Measurements from ENCODE around the gene WDFY3.

DNA sequence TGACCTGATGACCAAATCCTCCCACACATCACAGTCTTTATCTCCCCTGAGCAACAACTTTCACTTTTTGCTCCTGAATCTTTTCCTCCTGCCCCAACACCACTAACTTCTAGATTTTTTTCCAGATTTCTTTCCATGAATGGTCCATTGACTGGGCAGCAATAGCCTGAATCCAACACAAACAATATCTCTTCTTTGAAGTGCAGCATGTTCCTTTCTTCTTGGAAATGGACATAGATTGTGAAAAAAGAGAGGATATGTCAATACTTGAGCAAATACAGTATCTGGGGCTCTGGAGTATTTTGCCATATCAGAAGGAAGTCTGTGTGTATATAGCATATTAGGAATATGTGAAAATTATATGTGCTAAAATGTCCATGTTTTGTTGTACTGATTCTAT lies 328.4 kb downstream of the WDFY3 start:
- TF ChIP-seq, protein P1, sequence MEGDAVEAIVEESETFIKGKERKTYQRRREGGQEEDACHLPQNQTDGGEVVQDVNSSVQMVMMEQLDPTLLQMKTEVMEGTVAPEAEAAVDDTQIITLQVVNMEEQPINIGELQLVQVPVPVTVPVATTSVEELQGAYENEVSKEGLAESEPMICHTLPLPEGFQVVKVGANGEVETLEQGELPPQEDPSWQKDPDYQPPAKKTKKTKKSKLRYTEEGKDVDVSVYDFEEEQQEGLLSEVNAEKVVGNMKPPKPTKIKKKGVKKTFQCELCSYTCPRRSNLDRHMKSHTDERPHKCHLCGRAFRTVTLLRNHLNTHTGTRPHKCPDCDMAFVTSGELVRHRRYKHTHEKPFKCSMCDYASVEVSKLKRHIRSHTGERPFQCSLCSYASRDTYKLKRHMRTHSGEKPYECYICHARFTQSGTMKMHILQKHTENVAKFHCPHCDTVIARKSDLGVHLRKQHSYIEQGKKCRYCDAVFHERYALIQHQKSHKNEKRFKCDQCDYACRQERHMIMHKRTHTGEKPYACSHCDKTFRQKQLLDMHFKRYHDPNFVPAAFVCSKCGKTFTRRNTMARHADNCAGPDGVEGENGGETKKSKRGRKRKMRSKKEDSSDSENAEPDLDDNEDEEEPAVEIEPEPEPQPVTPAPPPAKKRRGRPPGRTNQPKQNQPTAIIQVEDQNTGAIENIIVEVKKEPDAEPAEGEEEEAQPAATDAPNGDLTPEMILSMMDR (conservative IDR thresholded peaks at IDR 0.05) = no peak
- TF ChIP-seq ZFX (IDR thresholded peaks at IDR 0.05) = no peak

Data from C4-2B (cell line).